HG03064 (cell line): ENCODE measurements around the gene CD247.
"Not testable (repeated sequence)": the region's sequence is repeated elsewhere in the genome, so short reads cannot be mapped to it uniquely, and the experiment has no call there.

Experiments
- ATAC-seq: cut with Tn5 transposase; IDR thresholded peaks from one replicate; pipeline ENCODE4 v1.9.1; 2021; ENCODE audit warnings: low read depth; ENCODE audit not compliant: unreplicated experiment

The CD247 gene

GRCh38 chr1:167518331-167518700, at the start of gene CD247:
TSS of gene CD247 (minus strand) at chr1:167518529. CDS start at chr1:167518465, 64 bp downstream.
- ATAC-seq: peak; percentile 59

GRCh38 chr1:167567663-167568062, 49.3 kb upstream of the CD247 start:
- ATAC-seq: no peak

- no peak for ATAC-seq
Observed at GRCh38 chr1:167566766-167567165, 48.4 kb upstream of the CD247 start.

- no peak for ATAC-seq
Observed at GRCh38 chr1:167565922-167566321, 47.6 kb upstream of the CD247 start.

- ATAC-seq: no peak
Observed at GRCh38 chr1:167564612-167565270, 46.4 kb upstream of the CD247 start.

GRCh38 chr1:167563579-167564246, 45.4 kb upstream of the CD247 start:
- no peak for ATAC-seq

GRCh38 chr1:167562702-167563101, 44.4 kb upstream of the CD247 start:
- no peak for ATAC-seq

GRCh38 chr1:167561753-167562152, 43.4 kb upstream of the CD247 start:
- ATAC-seq: no peak

GRCh38 chr1:167555971-167556714, 37.8 kb upstream of the CD247 start:
- no peak for ATAC-seq

GRCh38 chr1:167555072-167555471, 36.7 kb upstream of the CD247 start:
- not testable (repeated sequence) for ATAC-seq

GRCh38 chr1:167554028-167554779, 35.9 kb upstream of the CD247 start:
- peak; percentile 11 for ATAC-seq

GRCh38 chr1:167553136-167554027, 35.1 kb upstream of the CD247 start, which contains the start of gene CREG1:
TSS of gene CREG1 (minus strand) at chr1:167553762.
- peak; percentile 99 for ATAC-seq

GRCh38 chr1:167551362-167551761, 33.0 kb upstream of the CD247 start:
- ATAC-seq: no peak

GRCh38 chr1:167548059-167548932, 30.0 kb upstream of the CD247 start:
- ATAC-seq: no peak

GRCh38 chr1:167546935-167547334, 28.6 kb upstream of the CD247 start:
- no peak for ATAC-seq

- no peak for ATAC-seq
Observed at GRCh38 chr1:167545349-167545748, 27.0 kb upstream of the CD247 start.

GRCh38 chr1:167544447-167545093, 26.2 kb upstream of the CD247 start:
- no peak for ATAC-seq

- ATAC-seq: no peak
Observed at GRCh38 chr1:167543199-167543990, 25.1 kb upstream of the CD247 start.
